Activated CD8-positive, alpha-beta memory T cell treated with anti-CD3 and anti-CD28 coated beads for 36 hours (primary cell): ENCODE results near the gene CALR3. TPM values are rescaled to one million over a fixed set of nuclear protein-coding genes. Genes with fewer than 3 reads are reported as not detected.

Experiments
- CTCF ChIA-PET: fragments of 350-600 bp; sonication (Branson Sonifier 250); formaldehyde crosslinking; loops from one replicate; lab custom pipeline; 2021; ENCODE audit warnings: antibody characterized with exemption; lab: Charles Lee
- POLR2A ChIA-PET: fragments of 350-600 bp; sonication (Branson Sonifier 250); formaldehyde crosslinking; loops from one replicate; lab custom pipeline; 2021; ENCODE audit warnings: antibody characterized with exemption; lab: Charles Lee
- total RNA-seq, 2 experiments: library from RNA; stranded (reverse); gene quantifications; one replicate each; pipeline ENCODE4 v1.2.3, GENCODE V29; 2021

Gene CALR3
- total RNA-seq, 2 experiments from 2014 or later: 0.21 TPM; not detected in 1

- ChIA-PET POLR2A (no interaction called here), CTCF (no interaction called here)
These were observed 49.8 kb downstream of the CALR3 start for GRCh38 chr19:16446108-16446723.

- CTCF ChIA-PET: no interaction called here
- POLR2A ChIA-PET: no interaction called here
These were observed 50.5 kb downstream of the CALR3 start for GRCh38 chr19:16445238-16446107.

- ChIA-PET CTCF (no interaction called here), POLR2A (interaction anchor here (0.8 kb wide), 1 partner anchor 10 kb away, joined by 4 read pairs; no protein-coding TSS in a partner anchor)
These were observed 51.7 kb downstream of the CALR3 start for GRCh38 chr19:16444269-16444600.

GRCh38 chr19:16442386-16443276, 53.3 kb downstream of the CALR3 start:
- POLR2A ChIA-PET: interaction anchor here (0.5 kb wide), 1 partner anchor 195 kb away, joined by 5 read pairs; no protein-coding TSS in a partner anchor

GRCh38 chr19:16441661-16442162, 54.3 kb downstream of the CALR3 start:
- CTCF ChIA-PET: interaction anchor here (0.6 to 1.2 kb wide), 4 partner anchors 24 to 144 kb away, joined by 3 to 5 read pairs (median 3); no protein-coding TSS in a partner anchor
- POLR2A ChIA-PET: interaction anchor here (0.5 kb wide), 1 partner anchor 194 kb away, joined by 5 read pairs; no protein-coding TSS in a partner anchor

More at GRCh38 chr19:16442386-16443276, 53.3 kb downstream of the CALR3 start:
- CTCF ChIA-PET: interaction anchor here (1.0 to 1.2 kb wide), 2 partner anchors 25 to 105 kb away, joined by 3 to 5 read pairs; no protein-coding TSS in a partner anchor

- ChIA-PET CTCF (interaction anchor here (1.6 kb wide), 1 partner anchor 20 kb away, joined by 3 read pairs; no protein-coding TSS in a partner anchor), POLR2A (no interaction called here)
These were observed 59.1 kb downstream of the CALR3 start for GRCh38 chr19:16436780-16437332.

GRCh38 chr19:16435999-16436650, 59.8 kb downstream of the CALR3 start:
- POLR2A ChIA-PET: no interaction called here
- CTCF ChIA-PET: interaction anchor here (1.6 kb wide), 1 partner anchor 19 kb away, joined by 3 read pairs; no protein-coding TSS in a partner anchor

- CTCF ChIA-PET: interaction anchor here (0.7 to 1.6 kb wide), 3 partner anchors 18 to 256 kb away, joined by 3 to 7 read pairs (median 4); no protein-coding TSS in a partner anchor
- POLR2A ChIA-PET: no interaction called here
These were observed 60.6 kb downstream of the CALR3 start for GRCh38 chr19:16435238-16435917.

- ChIA-PET CTCF (no interaction called here), POLR2A (no interaction called here)
These were observed 62.0 kb downstream of the CALR3 start for GRCh38 chr19:16433986-16434385.

GRCh38 chr19:16429759-16430091, 66.2 kb downstream of the CALR3 start:
- ChIA-PET CTCF (no interaction called here), POLR2A (no interaction called here)

- CTCF ChIA-PET: no interaction called here
- POLR2A ChIA-PET: no interaction called here
These were observed 66.8 kb downstream of the CALR3 start for GRCh38 chr19:16429066-16429758.

Other genes with a start within 250 kb of the CALR3 start
- gene KLF2, start 171.3 kb downstream of the CALR3 start, total RNA-seq: under 1 TPM; 0.46 to 0.84 TPM
- 10 to 100 TPM; 28.2 to 32.4 TPM for gene EPS15L1, start 24.2 kb downstream of the CALR3 start, total RNA-seq
- gene C19orf44, start 227 bp upstream of the CALR3 start, total RNA-seq: 1 to 10 TPM; 5.1 to 5.5 TPM
- gene CHERP, start 46.3 kb upstream of the CALR3 start, total RNA-seq: 10 to 100 TPM; 73.5 to 75.5 TPM
- 10 to 100 TPM; 54.3 to 56.1 TPM for gene SLC35E1, start 76.2 kb upstream of the CALR3 start, total RNA-seq
- 10 to 100 TPM; 15.3 to 16.6 TPM for gene MED26, start 132.0 kb upstream of the CALR3 start, total RNA-seq
- gene SMIM7, start 164.0 kb upstream of the CALR3 start, total RNA-seq: 10 to 100 TPM; 56.1 to 56.3 TPM
- under 1 TPM; 0.61 to 0.92 TPM for gene TMEM38A, start 165.0 kb upstream of the CALR3 start, total RNA-seq
- not detected for gene NWD1, start 223.7 kb upstream of the CALR3 start, total RNA-seq